ENCODE data around the gene ETS2.

The ETS2 gene

GRCh38 chr21:38814126-38815059, 8.7 kb downstream of the ETS2 start:
- ChIA-PET CTCF (interaction anchor here (1.9 kb wide), 1 partner anchor 11 kb away, joined by 5 read pairs; no protein-coding TSS in a partner anchor), POLR2A (no interaction called here)
- DNase-seq (ENCODE audit: extremely low spot score): no peak
- no peak for TF ChIP-seq CTCF (IDR thresholded peaks at IDR 0.05; ENCODE audit: control extremely low read depth, extremely low read depth, low read depth, missing control alignments)

GRCh38 chr21:38815060-38815405, 9.3 kb downstream of the ETS2 start:
- POLR2A ChIA-PET: no interaction called here
- no peak for DNase-seq (ENCODE audit: extremely low spot score)
- TF ChIP-seq CTCF (IDR thresholded peaks at IDR 0.05; ENCODE audit: control extremely low read depth, extremely low read depth, low read depth, missing control alignments): no peak
- CTCF ChIA-PET: interaction anchor here (1.9 kb wide), 1 partner anchor 12 kb away, joined by 5 read pairs; no protein-coding TSS in a partner anchor

- no peak for DNase-seq (ENCODE audit: extremely low spot score)
- ChIA-PET POLR2A (no interaction called here), CTCF (interaction anchor here (1.9 kb wide), 1 partner anchor 9 kb away, joined by 5 read pairs; no protein-coding TSS in a partner anchor)
- no peak for TF ChIP-seq CTCF (IDR thresholded peaks at IDR 0.05; ENCODE audit: control extremely low read depth, extremely low read depth, low read depth, missing control alignments)
Measured at GRCh38 chr21:38816400-38816977, 10.8 kb downstream of the ETS2 start.

- ChIA-PET CTCF (interaction anchor here (1.9 kb wide), 1 partner anchor 10 kb away, joined by 5 read pairs; no protein-coding TSS in a partner anchor), POLR2A (no interaction called here)
- TF ChIP-seq CTCF (IDR thresholded peaks at IDR 0.05; ENCODE audit: control extremely low read depth, extremely low read depth, low read depth, missing control alignments): no peak
- DNase-seq (ENCODE audit: extremely low spot score): no peak
Measured at GRCh38 chr21:38817371-38818324, 11.9 kb downstream of the ETS2 start.

- ChIA-PET POLR2A (no interaction called here), CTCF (no interaction called here)
- no peak for TF ChIP-seq CTCF (IDR thresholded peaks at IDR 0.05; ENCODE audit: control extremely low read depth, extremely low read depth, low read depth, missing control alignments)
- DNase-seq (ENCODE audit: extremely low spot score): no peak
Measured at GRCh38 chr21:38818325-38818723, 12.6 kb downstream of the ETS2 start.

Measured in GM10248 (cell line).